Esophagus muscularis mucosa (tissue), 4 donors: ENCODE results near the gene USP24.

ENCODE experiments used
- CTCF ChIP-seq, 3 experiments: fragments of 200-600 bp in 2 of 3; fragments of 450-650 bp in 1 of 3; sonication (generic) in 2 of 3; IDR thresholded peaks; one replicate each; pipeline ENCODE4 v1.5.1; 2017 to 2019; ENCODE audit warnings: antibody characterized with exemption in 3 of 3, mild to moderate bottlenecking in 2 of 3, moderate library complexity in 1 of 3
- EP300 ChIP-seq: sonication (generic); formaldehyde crosslinking; IDR thresholded peaks from one replicate; pipeline ENCODE4 v1.6.1; 2017; ENCODE audit warnings: antibody characterized with exemption
- POLR2A ChIP-seq: fragments of 450-650 bp; IDR thresholded peaks from one replicate; pipeline ENCODE4 v1.6.1; 2017; ENCODE audit warnings: antibody characterized with exemption, moderate library complexity, mild to moderate bottlenecking, low read depth
- POLR2AphosphoS5 ChIP-seq, 2 donors: sonication (generic); formaldehyde crosslinking; IDR thresholded peaks; one replicate each; pipeline ENCODE4 v1.6.1; 2017; ENCODE audit warnings: antibody characterized with exemption in 2 of 2

DNA sequence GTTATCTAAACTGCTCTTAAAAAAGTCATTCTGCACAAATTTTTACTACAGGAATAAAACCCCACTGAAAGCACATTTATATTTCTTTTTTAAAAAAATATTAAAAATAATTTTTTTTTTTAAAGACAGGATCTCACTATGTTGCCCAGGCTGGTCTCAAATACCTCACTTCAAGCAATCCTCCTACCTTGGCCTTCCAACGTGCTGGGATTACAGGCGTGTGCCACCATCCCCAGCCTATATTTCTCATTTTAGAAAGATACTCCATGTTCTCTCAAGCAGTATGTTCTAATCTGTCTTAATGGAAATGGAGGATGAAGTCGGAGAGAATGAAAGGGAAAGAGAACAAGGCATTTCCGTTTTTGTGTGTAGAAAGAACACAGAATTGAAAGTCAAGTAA, 17.1 kb downstream of the USP24 start:
- TF ChIP-seq POLR2AphosphoS5 (IDR thresholded peaks at IDR 0.05) (no peak), EP300 (no peak), CTCF (IDR thresholded peaks at IDR 0.05) (no peak), POLR2A (no peak)
